Gastroesophageal sphincter (tissue), 4 donors: Measurements from ENCODE around the gene JUP. TPM values are rescaled to one million over a fixed set of nuclear protein-coding genes. Genes with fewer than 3 reads are reported as not detected.

ENCODE experiments used
- ATAC-seq: fragments of 150-250 bp; one replicate; pipeline ENCODE4 v1.9.1; 2016; ENCODE audit warnings: mild to moderate bottlenecking, moderate library complexity
- H3K27ac ChIP-seq, 4 donors: fragments of 200-600 bp; sonication (generic) in 3 of 4; 1 replicate in 3 of 4; 2 replicates in 1 of 4; pipeline ENCODE4 v1.5.1; 2016 to 2019
- H3K27me3 ChIP-seq: fragments of 200-600 bp; sonication (generic); one replicate; pipeline ENCODE4 v1.5.1; 2019
- H3K36me3 ChIP-seq, 2 donors: fragments of 200-600 bp; sonication (generic); one replicate each; pipeline ENCODE4 v1.5.1; 2019; ENCODE audit warnings: control low read depth in 1 of 2
- H3K4me1 ChIP-seq, 3 donors: fragments of 200-600 bp; sonication (generic); 1 replicate in 2 of 3; 2 replicates in 1 of 3; pipeline ENCODE4 v1.5.1; 2016 to 2019; ENCODE audit warnings: control low read depth in 2 of 3
- H3K4me3 ChIP-seq, 2 donors: fragments of 200-600 bp; sonication (generic); one replicate each; pipeline ENCODE4 v1.5.1; 2019; ENCODE audit warnings: mild to moderate bottlenecking in 1 of 2, moderate library complexity in 1 of 2
- H3K9me3 ChIP-seq, 3 donors: fragments of 200-600 bp; sonication (generic); one replicate each; pipeline ENCODE4 v1.5.1; 2017 to 2019; ENCODE audit warnings: control low read depth in 2 of 3
- CTCF ChIP-seq, 4 experiments: fragments of 200-600 bp in 2 of 4; fragments of 450-650 bp in 2 of 4; sonication (generic) in 1 of 4; IDR thresholded peaks; one replicate each; pipeline ENCODE4 v1.5.1; 2017 to 2019; ENCODE audit warnings: antibody characterized with exemption in 4 of 4, mild to moderate bottlenecking in 2 of 4, moderate library complexity in 2 of 4
- EP300 ChIP-seq: sonication (generic); formaldehyde crosslinking; IDR thresholded peaks from one replicate; pipeline ENCODE4 v1.6.1; 2017; ENCODE audit warnings: antibody characterized with exemption, mild to moderate bottlenecking
- POLR2A ChIP-seq, 2 donors: fragments of 450-650 bp; IDR thresholded peaks; one replicate each; pipeline ENCODE4 v1.6.1; 2017; ENCODE audit warnings: antibody characterized with exemption in 2 of 2, mild to moderate bottlenecking in 2 of 2, moderate library complexity in 1 of 2
- POLR2AphosphoS5 ChIP-seq: sonication (generic); formaldehyde crosslinking; IDR thresholded peaks from one replicate; pipeline ENCODE4 v1.6.1; 2017; ENCODE audit warnings: antibody characterized with exemption
- WGBS, 2 donors: methylation state at CpG; one replicate each; pipeline ENCODE4 v1.1.5; 2018; ENCODE audit warnings: low coverage in 1 of 2; 5-methylcytosine and 5-hydroxymethylcytosine counted together
- total RNA-seq, 4 donors: library from RNA; depleted of rRNA; stranded (reverse); fragments of >200 nt; gene quantifications; one replicate each; pipeline ENCODE4 v1.1.0, GENCODE V29; 2016

The JUP gene
- total RNA-seq, 4 donors from 2014 or later, result 30.8 to 60.9 (median 41.7) TPM

GRCh38 chr17:41825175-41825845, 38.8 kb upstream of the JUP start:
- WGBS, 2 donors, result 59% methylated on average over 4 of the region's 19 CpGs; no CpG with 5 or more reads in 1 of the 2 donors
- no peak overlapping the region for H3K4me3 ChIP-seq
- peaks cover 0 to 66% of the 10 kb centered on the region in 2 donors for H3K36me3 ChIP-seq
- peaks cover 0 to 5% (median 0%) of the 10 kb centered on the region in 3 donors for H3K4me1 ChIP-seq
- no peak overlapping the region for H3K27ac ChIP-seq
- no peak for ATAC-seq
- no peaks in the 10 kb centered on the region for H3K9me3 ChIP-seq
- H3K27me3 ChIP-seq, result no peaks in the 10 kb centered on the region
- no peak for TF ChIP-seq POLR2AphosphoS5
- TF ChIP-seq EP300, result no peak
- TF ChIP-seq CTCF (IDR thresholded peaks at IDR 0.05), result no peak
- TF ChIP-seq POLR2A (IDR thresholded peaks at IDR 0.05), result no peak

- WGBS, 2 donors, result 73% methylated on average over 4 of the region's 7 CpGs; no CpG with 5 or more reads in 1 of the 2 donors
- peaks cover 0 to 53% of the 10 kb centered on the region in 2 donors for H3K36me3 ChIP-seq
- TF ChIP-seq POLR2AphosphoS5, result no peak
- TF ChIP-seq CTCF (IDR thresholded peaks at IDR 0.05), result no peak
- no peak for TF ChIP-seq POLR2A (IDR thresholded peaks at IDR 0.05)
- TF ChIP-seq EP300, result no peak
- H3K27ac ChIP-seq, result no peak overlapping the region
- H3K27me3 ChIP-seq, result no peaks in the 10 kb centered on the region
- H3K4me3 ChIP-seq, result no peak overlapping the region
- ATAC-seq, result no peak
- no peaks in the 10 kb centered on the region for H3K9me3 ChIP-seq
- peaks cover 0 to 5% (median 0%) of the 10 kb centered on the region in 3 donors for H3K4me1 ChIP-seq
These were observed 37.6 kb upstream of the JUP start for GRCh38 chr17:41824086-41824485.

- ATAC-seq, result no peak
- H3K9me3 ChIP-seq, result no peaks in the 10 kb centered on the region
These were observed 37.1 kb upstream of the JUP start for GRCh38 chr17:41823580-41823979.

GRCh38 chr17:41823141-41823524, 36.6 kb upstream of the JUP start:
- no peak for ATAC-seq
- H3K27me3 ChIP-seq, result no peaks in the 10 kb centered on the region
- H3K4me3 ChIP-seq, result no peak overlapping the region
- 83% methylated on average over 1 of the region's 1 CpG; no CpG with 5 or more reads in 1 of the 2 donors for WGBS, 2 donors
- TF ChIP-seq CTCF (IDR thresholded peaks at IDR 0.05) (no peak), EP300 (no peak), POLR2AphosphoS5 (no peak), POLR2A (IDR thresholded peaks at IDR 0.05) (no peak)
- H3K9me3 ChIP-seq, result no peaks in the 10 kb centered on the region
- peaks cover 0 to 5% (median 0%) of the 10 kb centered on the region in 3 donors for H3K4me1 ChIP-seq
- H3K36me3 ChIP-seq, result peaks cover 0 to 48% of the 10 kb centered on the region in 2 donors
- H3K27ac ChIP-seq, result no peak overlapping the region

More at GRCh38 chr17:41823580-41823979, 37.1 kb upstream of the JUP start:
- WGBS, 2 donors, result 73 to 74% methylated on average over 6 to 7 of the region's 7 CpGs
- H3K27me3 ChIP-seq, result no peaks in the 10 kb centered on the region
- H3K4me1 ChIP-seq, result peaks cover 0 to 5% (median 0%) of the 10 kb centered on the region in 3 donors
- peaks cover 0 to 48% of the 10 kb centered on the region in 2 donors for H3K36me3 ChIP-seq
- no peak overlapping the region for H3K4me3 ChIP-seq
- H3K27ac ChIP-seq, result no peak overlapping the region
- TF ChIP-seq POLR2AphosphoS5 (no peak), CTCF (IDR thresholded peaks at IDR 0.05) (no peak), POLR2A (IDR thresholded peaks at IDR 0.05) (no peak), EP300 (no peak)
